GM12872 (cell line): Measurements from ENCODE around the gene SPTBN5.

Experiments used
- TF ChIP-seq, protein P1 (sequence below): IDR thresholded peaks from 3 replicates; pipeline ENCODE4 v1.5.1; 2011; ENCODE audit warnings: low read depth, mild to moderate bottlenecking, low read length, moderate library complexity; ENCODE audit not compliant: insufficient read depth

The SPTBN5 gene

DNA sequence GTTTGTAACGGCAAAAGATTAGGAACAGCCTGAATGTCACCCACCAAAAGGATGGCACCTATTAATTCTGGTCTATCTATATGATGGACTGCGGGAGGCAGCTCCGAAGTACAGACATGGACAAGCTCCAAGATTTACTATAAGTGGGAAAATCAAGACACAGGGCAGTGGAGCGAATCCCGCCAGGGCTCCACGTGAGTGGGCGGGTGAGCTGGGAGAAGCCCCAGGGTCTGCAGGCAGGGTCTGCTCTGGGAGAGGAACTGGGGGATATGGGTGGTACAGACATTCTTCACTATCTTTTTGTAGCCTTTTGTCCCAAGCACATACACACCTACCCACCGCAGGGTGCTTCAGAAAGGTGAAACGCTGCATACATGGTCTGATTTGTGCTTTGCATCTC lies 38.2 kb upstream of the SPTBN5 start:
- TF ChIP-seq, protein P1, sequence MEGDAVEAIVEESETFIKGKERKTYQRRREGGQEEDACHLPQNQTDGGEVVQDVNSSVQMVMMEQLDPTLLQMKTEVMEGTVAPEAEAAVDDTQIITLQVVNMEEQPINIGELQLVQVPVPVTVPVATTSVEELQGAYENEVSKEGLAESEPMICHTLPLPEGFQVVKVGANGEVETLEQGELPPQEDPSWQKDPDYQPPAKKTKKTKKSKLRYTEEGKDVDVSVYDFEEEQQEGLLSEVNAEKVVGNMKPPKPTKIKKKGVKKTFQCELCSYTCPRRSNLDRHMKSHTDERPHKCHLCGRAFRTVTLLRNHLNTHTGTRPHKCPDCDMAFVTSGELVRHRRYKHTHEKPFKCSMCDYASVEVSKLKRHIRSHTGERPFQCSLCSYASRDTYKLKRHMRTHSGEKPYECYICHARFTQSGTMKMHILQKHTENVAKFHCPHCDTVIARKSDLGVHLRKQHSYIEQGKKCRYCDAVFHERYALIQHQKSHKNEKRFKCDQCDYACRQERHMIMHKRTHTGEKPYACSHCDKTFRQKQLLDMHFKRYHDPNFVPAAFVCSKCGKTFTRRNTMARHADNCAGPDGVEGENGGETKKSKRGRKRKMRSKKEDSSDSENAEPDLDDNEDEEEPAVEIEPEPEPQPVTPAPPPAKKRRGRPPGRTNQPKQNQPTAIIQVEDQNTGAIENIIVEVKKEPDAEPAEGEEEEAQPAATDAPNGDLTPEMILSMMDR, result no peak

GRCh38 chr15:41930867-41931222 lies 37.0 kb upstream of the SPTBN5 start:
- TF ChIP-seq, protein P1, result no peak

DNA sequence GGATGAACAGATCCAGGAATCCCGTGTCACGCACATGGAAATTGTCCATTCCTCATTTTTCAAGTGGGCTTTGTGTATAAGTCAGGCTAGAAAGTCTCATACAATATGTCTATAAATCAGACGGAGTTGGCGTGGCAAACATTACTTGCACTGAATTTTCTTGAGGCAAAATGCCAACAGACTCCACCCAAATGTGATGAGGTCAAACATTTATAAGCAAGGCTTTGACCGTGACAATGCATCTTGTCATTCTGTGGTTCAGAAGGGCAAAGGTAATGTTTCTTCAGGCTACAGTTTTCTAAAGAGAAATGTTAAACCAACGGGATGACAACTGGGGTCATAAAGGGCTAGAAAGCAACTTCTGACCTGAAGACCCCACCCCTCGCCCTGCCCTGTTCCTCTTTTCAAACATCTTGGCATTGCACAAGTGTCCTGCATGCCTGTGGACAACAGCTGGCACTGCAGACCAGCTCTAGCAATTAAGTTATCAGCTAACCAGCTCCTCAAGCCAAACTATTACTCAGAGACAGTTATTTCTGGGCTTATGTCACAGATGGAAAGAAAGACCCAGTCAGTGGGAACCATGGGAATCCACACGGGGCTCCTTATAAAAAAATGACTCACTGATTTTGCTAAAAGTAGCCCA lies 36.5 kb upstream of the SPTBN5 start:
- TF ChIP-seq, protein P1, result no peak

DNA sequence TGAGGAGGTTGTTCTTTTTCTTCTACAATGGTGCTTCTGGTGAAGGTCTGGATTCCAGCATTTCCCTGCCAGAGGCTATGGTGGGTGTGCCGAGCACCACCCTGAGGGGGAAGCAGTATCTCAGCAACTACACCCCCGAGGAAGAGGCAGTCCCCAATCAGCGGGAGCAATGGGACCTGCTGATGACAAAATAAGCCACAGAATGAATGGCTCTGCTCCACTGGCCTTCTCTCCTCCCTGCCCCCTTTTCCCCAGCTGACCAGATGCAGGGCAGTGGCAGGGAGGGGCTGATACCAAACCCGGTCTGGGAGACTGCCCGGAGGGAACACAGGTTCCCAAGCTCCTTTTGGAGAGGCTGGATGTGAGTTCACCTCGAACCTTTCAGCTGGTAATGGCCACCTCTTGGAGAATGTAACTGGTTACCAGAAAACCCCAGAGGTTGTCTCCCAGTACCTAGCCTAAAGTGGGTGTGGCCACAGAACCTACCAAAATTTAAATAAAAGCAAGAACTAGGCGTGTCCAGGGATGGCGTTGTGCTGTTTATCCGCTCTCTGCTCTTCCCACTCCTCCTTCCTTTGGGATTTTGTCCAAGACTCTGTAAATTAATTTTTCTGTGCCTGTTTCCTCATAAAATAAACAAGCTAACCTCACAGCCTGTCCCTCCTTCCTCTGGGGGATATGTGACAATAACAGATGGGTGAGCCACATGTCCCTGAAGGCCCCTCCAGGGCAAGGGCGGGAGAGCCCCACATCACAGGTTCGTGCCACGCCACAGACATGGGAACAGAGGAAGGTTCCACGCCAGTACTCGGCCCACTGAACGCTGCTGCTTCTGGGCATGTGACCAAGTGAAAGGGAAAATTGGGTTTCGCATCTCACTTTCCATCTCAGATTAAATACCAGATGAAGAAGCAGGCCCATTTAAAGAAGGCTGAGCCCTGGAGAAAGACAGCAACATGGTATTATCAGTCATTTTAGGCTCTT lies 35.1 kb upstream of the SPTBN5 start:
- TF ChIP-seq, protein P1, result no peak

DNA sequence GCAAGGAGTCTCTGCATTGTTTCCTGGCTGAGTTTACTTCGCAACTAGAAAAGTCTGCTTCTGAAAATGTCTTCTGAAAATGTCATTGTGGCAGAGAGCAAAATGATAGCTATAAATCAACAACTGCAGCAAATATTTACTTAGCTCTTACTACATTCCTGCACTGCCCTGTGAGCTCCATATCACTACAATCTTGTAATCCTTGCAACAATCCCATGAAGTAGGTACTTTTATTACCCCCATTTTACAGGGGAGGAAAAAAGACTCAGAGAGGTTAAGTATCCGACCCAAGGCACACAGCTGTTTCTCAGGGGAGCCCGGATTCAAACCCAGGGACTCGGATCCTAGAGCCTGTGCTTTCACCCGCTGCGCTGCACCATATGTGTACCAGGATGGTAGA lies 34.2 kb upstream of the SPTBN5 start:
- TF ChIP-seq, protein P1, result no peak

DNA sequence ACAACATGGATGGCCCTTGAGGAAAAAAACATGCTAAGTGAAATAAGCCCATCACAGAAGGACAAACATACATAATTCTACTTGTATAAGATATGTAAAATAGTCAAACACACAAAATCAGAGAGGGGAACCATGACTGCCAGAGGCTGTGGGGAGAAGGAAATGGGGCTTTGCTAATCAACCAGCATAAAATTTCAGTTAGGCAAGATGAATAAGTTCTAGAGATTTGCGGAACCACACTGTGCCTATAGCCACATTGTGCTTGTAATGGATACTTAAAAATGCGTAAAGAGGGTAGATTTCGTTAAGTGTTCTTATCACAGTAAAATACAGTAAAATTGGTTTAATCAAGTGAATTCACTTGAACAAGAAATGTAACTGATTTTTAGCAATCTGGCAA lies 33.7 kb upstream of the SPTBN5 start:
- TF ChIP-seq, protein P1, result no peak

GRCh38 chr15:41926185-41927056 lies 32.6 kb upstream of the SPTBN5 start:
- TF ChIP-seq, protein P1, result peak; percentile 2; the same call in 1 of the 3 replicates
